BLaER1 (cell line): ENCODE measurements around the gene MAT1A.
A peak's percentile ranks its signal among the peaks of the same experiment; 100 is the strongest.
"Not testable (repeated sequence)": the region's sequence is repeated elsewhere in the genome, so short reads cannot be mapped to it uniquely, and the experiment has no call there.

Source experiments
- H3K27ac ChIP-seq: shearing (Covaris generic); formaldehyde crosslinking; 2 replicates; pipeline ENCODE4 v1.8.1; 2022
- H3K27me3 ChIP-seq: shearing (Covaris generic); formaldehyde crosslinking; 2 replicates; pipeline ENCODE4 v1.8.1; 2022
- H3K36me3 ChIP-seq: shearing (Covaris generic); formaldehyde crosslinking; 2 replicates; pipeline ENCODE4 v1.8.1; 2022
- H3K4me1 ChIP-seq: shearing (Covaris generic); formaldehyde crosslinking; 2 replicates; pipeline ENCODE4 v1.8.1; 2022
- H3K4me2 ChIP-seq: shearing (Covaris generic); formaldehyde crosslinking; 2 replicates; pipeline ENCODE4 v1.8.1; 2022
- H3K4me3 ChIP-seq: shearing (Covaris generic); formaldehyde crosslinking; 2 replicates; pipeline ENCODE4 v1.8.1; 2022
- H3K9ac ChIP-seq: shearing (Covaris generic); formaldehyde crosslinking; 2 replicates; pipeline ENCODE4 v1.8.1; 2022
- H3K9me3 ChIP-seq: shearing (Covaris generic); formaldehyde crosslinking; 2 replicates; pipeline ENCODE4 v1.8.1; 2022
- H4K20me1 ChIP-seq: shearing (Covaris generic); formaldehyde crosslinking; 2 replicates; pipeline ENCODE4 v1.8.1; 2022
- Cebpa-rat ChIP-seq: shearing (Covaris generic); IDR thresholded peaks from 2 replicates; pipeline ENCODE4 v1.8.1; 2022

Gene MAT1A

DNA sequence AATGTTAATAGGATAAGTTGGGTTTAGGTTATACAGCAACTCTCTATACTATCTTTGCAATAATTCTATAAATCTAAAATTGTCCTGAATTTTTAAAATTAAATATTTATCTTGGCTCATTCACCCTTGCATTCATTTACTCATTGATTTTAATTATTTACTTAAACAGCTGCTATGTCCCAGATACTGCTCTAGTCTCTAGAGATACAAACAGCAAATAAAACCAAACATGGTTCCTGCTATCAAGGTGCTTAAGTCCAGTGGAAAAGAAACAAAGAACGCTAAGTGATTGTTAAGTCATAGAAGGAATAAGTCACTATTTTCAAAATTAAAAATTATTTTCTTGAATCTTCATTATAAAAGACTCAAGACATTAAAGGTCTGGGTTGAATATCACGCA, 29.9 kb upstream of the MAT1A start:
- Histone ChIP-seq H3K4me2 (no peak overlapping the region), H3K9me3 (peaks cover 13% of the 10 kb centered on the region), H3K9ac (no peak overlapping the region), H3K4me3 (no peak overlapping the region), H3K4me1 (peaks cover 18% of the 10 kb centered on the region), H3K27me3 (no peaks in the 10 kb centered on the region), H4K20me1 (no peaks in the 10 kb centered on the region), H3K36me3 (no peaks in the 10 kb centered on the region), H3K27ac (no peak overlapping the region)
- TF ChIP-seq Cebpa-rat, result no peak

DNA sequence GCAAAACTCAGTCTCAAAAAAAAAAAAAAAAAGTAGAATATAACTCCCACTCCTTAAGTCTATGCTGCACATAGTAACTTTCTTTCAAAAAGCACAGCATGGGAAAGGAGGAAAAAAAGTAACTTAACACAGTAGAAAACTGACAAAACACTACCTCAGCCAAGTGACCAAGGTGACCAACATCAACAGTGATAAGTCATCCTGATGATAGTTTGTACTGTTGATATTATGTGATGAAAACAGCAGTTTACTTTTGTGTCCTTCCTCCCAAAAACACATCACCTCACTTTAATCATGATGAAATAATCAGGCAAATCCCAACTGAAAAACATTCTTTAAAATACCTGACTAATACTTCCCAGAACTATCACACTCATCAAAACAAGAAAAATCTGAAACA, 29.3 kb upstream of the MAT1A start:
- H3K4me2 ChIP-seq, result no peak overlapping the region
- H3K4me3 ChIP-seq, result no peak overlapping the region
- H3K27ac ChIP-seq, result no peak overlapping the region
- H3K36me3 ChIP-seq, result no peaks in the 10 kb centered on the region
- TF ChIP-seq Cebpa-rat, result no peak
- H3K27me3 ChIP-seq, result no peaks in the 10 kb centered on the region
- H3K9me3 ChIP-seq, result peaks cover 13% of the 10 kb centered on the region
- H4K20me1 ChIP-seq, result no peaks in the 10 kb centered on the region
- peaks cover 12% of the 10 kb centered on the region for H3K4me1 ChIP-seq
- no peak overlapping the region for H3K9ac ChIP-seq

DNA sequence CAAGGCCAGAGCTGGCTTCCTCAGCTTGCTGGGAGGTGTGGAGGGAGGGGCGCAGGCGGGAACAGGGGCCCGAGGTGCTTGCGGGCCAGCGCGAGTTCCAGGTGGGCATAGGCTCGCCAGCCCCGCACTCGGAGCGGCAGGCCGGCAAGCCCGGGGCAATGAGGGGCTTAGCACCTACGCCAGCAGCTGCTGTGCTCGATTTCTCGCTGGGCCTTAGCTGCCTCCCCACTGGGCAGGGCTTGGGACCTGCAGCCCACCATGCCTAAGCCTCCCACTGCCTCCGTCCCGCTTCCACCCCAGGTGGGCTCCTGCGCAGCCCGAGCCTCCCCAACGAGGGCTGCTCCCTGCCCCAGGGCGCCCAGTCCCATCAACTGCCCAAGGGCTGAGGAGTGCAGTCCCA, 25.9 kb upstream of the MAT1A start:
- no peak overlapping the region for H3K4me2 ChIP-seq

DNA sequence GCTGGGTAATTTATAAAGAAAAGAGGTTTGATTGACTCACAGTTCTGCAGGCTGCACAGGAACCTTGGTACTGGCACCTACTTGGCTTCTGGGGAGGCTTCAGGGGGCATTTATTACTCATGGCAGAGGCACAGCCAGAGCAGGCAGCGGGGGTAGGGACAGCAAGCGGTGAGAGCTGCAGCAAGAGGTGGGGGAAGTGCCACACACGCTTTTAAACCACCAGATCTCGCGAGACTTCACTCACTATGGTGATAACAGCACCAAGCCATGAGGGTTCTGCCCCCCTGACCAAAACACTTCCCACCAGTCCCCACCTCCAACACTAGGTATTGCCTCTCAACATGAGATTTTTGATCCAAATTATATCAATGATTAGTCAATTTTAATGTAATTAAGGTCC, 24.1 kb upstream of the MAT1A start:
- 0 out of 2 replicates have a peak overlapping the region, but pooled peaks have one; percentile 5 for H3K4me2 ChIP-seq
- peaks cover 11% of the 10 kb centered on the region for H3K4me1 ChIP-seq
- no peak overlapping the region for H3K4me3 ChIP-seq
- no peaks in the 10 kb centered on the region for H3K27me3 ChIP-seq
- no peak overlapping the region for H3K9ac ChIP-seq
- H3K36me3 ChIP-seq, result no peaks in the 10 kb centered on the region
- peaks cover 17% of the 10 kb centered on the region for H3K9me3 ChIP-seq
- H3K27ac ChIP-seq, result no peak overlapping the region
- TF ChIP-seq Cebpa-rat, result no peak
- H4K20me1 ChIP-seq, result no peaks in the 10 kb centered on the region

More for the DNA sequence above, 25.9 kb upstream of the MAT1A start:
- Histone ChIP-seq H3K9me3 (peaks cover 13% of the 10 kb centered on the region), H4K20me1 (no peaks in the 10 kb centered on the region), H3K4me3 (no peak overlapping the region), H3K36me3 (no peaks in the 10 kb centered on the region), H3K9ac (no peak overlapping the region), H3K4me1 (peaks cover 11% of the 10 kb centered on the region), H3K27me3 (no peaks in the 10 kb centered on the region), H3K27ac (no peak overlapping the region)
- TF ChIP-seq Cebpa-rat, result no peak

DNA sequence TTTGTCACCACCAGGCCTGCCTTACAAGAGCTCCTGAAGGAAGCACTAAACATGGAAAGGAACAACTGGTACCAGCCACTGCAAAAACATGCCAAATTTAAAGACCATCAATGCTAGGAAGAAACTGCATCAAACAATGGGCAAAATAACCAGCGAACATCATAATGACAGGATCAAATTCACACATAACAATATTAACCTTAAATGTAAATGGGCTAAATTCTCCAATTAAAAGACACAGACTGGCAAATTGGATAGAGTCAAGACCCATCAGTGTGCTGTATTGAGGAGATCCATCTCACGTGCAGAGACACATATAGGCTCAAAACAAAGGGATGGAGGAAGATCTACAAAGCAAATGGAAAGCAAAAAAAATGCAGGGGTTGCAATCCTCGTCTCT, 16.5 kb upstream of the MAT1A start:
- not testable (repeated sequence) for H3K36me3 ChIP-seq, H3K4me1 ChIP-seq, H4K20me1 ChIP-seq, H3K4me3 ChIP-seq, H3K27me3 ChIP-seq, H3K27ac ChIP-seq, H3K9ac ChIP-seq, H3K4me2 ChIP-seq
- peaks cover 21% of the 10 kb centered on the region for H3K9me3 ChIP-seq

DNA sequence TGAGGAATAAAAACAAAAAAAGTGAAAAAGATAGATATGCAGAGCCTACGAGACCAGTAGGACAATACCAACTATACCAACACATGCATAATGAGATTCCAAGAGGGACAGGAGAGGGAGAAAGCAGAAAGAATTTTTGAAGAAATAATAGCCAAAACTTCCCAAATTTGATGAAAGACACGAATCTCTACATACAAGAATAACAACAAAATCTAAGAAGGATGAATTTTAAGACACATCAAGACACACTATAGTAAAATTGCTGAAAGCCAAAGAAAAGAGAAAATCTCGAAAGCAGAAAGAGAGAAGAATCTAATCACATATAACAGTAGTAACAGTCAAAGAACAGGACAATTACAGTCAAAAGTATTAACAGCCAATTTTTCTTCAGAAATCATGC, 7.5 kb upstream of the MAT1A start:
- H3K4me2 ChIP-seq, result no peak overlapping the region
- no peaks in the 10 kb centered on the region for H3K4me1 ChIP-seq
- H3K4me3 ChIP-seq, result no peak overlapping the region
- peaks cover 12% of the 10 kb centered on the region for H3K9me3 ChIP-seq
- H3K27ac ChIP-seq, result no peak overlapping the region
- H3K36me3 ChIP-seq, result no peaks in the 10 kb centered on the region
- H3K27me3 ChIP-seq, result no peaks in the 10 kb centered on the region
- no peak overlapping the region for H3K9ac ChIP-seq
- H4K20me1 ChIP-seq, result no peaks in the 10 kb centered on the region
- no peak for TF ChIP-seq Cebpa-rat

DNA sequence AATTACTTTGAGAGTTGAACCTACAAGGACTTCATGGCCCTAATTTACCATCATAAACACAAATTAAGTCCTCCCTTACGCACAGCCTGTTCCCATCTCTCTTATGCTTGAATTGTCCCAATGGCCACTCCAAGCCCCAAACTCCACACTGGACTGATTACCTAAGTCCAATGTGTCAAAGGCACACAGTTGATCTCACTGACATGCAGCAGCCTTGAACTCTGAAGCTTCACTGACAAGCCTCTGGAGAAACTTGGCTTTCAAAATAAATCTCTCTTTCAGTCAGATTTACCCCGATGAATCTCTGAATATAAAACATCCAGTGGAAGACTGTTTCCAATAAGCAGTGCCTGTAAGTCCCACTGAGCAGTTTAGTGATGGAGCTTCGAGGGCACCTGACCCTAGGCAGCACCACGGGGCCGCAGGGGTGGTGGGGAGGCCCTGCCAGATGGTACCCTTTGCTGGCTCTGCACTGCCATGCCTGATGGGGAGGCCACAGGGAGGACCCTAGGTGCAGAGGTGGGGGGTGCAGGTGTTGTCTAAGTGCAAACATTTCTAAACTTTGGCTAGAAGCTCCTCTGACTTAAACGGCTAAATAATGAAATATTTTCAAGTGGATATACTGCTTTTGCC, 3.3 kb upstream of the MAT1A start:
- Histone ChIP-seq H3K27ac (no peak overlapping the region), H3K27me3 (no peaks in the 10 kb centered on the region), H3K9ac (no peak overlapping the region), H3K36me3 (no peaks in the 10 kb centered on the region), H3K4me3 (no peak overlapping the region), H4K20me1 (no peaks in the 10 kb centered on the region), H3K4me1 (peaks cover 10% of the 10 kb centered on the region), H3K4me2 (no peak overlapping the region), H3K9me3 (peaks cover 4% of the 10 kb centered on the region)
- no peak for TF ChIP-seq Cebpa-rat

DNA sequence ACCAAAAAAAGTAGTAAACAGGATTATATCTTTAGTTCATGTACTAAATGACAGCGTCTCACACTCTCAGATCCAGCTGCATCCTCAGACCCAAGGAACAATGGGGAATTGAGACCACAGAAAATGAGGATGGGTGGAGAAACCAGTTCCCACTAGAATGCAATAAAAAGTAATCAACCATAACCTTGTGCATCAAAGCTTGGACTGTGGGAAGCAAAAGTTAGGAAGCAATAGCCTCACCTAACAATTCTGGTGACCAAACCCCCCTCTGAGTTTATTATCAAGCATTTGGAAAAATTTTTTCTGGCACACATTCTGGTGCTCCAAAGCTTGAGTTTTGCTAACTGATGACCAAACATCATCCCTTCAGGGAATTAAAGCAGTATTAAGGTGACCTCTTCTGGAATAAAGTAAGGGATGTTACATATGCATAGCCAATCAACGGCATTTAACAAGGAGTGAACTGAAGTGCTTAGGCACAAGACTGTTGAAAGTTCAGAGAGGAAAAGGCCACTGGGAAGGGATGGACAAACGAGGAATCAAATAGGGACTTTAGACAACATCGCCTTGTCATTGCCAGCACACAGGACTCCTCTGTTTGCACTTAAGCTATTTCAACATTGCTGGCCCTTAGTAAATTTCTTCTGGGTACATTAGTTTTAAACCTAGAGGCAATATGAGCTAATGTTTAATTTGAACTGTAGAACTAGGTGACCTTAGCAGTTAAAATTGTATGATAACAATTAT, 1.2 kb upstream of the MAT1A start:
- Histone ChIP-seq H3K4me2 (no peak overlapping the region), H3K27ac (no peak overlapping the region), H4K20me1 (no peaks in the 10 kb centered on the region), H3K9me3 (no peaks in the 10 kb centered on the region), H3K36me3 (no peaks in the 10 kb centered on the region), H3K9ac (no peak overlapping the region), H3K27me3 (no peaks in the 10 kb centered on the region), H3K4me1 (peaks cover 12% of the 10 kb centered on the region), H3K4me3 (no peak overlapping the region)
- no peak for TF ChIP-seq Cebpa-rat

DNA sequence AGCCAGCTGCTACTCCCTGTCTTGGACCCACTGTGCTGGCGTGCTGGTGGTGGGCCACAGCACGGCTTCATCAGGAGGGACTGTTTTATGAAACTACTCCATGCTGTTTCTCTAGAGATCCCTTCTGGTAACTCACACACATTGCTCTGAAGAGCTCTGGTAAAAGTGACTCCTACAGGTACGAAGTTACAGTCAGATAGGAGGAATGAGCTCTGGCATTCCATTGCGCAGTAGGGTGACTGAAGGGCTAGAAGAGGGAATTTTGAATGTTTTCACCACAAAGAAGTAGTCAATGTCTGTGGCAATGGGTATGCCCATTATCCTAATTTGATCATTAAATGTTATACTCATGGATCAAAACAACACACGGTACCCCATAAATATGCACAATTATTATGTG, 609 bp downstream of the MAT1A start:
- Histone ChIP-seq H3K27ac (no peak overlapping the region), H3K36me3 (no peaks in the 10 kb centered on the region), H3K4me1 (peaks cover 18% of the 10 kb centered on the region), H3K4me3 (no peak overlapping the region), H3K9me3 (no peaks in the 10 kb centered on the region), H4K20me1 (no peaks in the 10 kb centered on the region), H3K4me2 (no peak overlapping the region; the same call in 1 of the 2 replicates), H3K27me3 (no peaks in the 10 kb centered on the region), H3K9ac (no peak overlapping the region)
- TF ChIP-seq Cebpa-rat, result no peak

DNA sequence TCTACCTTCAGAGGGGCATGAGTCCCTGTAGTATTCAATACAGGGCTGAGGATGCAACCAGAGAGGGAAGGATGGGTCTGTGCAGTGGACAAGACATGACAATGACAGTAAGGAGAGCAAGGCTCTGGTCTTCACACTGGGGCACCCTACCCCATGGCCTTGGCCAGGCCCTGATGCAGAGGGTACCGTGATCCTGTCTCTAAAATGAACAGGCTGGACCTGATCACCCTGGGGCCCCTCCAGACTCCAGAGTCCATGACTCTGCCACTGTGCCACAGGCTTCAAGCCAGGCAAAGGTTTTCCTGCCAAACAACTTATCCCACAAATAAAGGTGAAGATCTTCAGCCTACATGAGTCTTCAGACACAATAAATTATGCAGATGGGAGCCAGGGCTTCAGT, 4.9 kb downstream of the MAT1A start:
- H3K27me3 ChIP-seq, result no peaks in the 10 kb centered on the region
- no peak overlapping the region for H3K4me3 ChIP-seq
- H3K27ac ChIP-seq, result no peak overlapping the region
- TF ChIP-seq Cebpa-rat, result no peak
- no peaks in the 10 kb centered on the region for H4K20me1 ChIP-seq
- H3K9ac ChIP-seq, result no peak overlapping the region
- H3K9me3 ChIP-seq, result no peaks in the 10 kb centered on the region
- no peak overlapping the region for H3K4me2 ChIP-seq
- peaks cover 42% of the 10 kb centered on the region for H3K4me1 ChIP-seq
- no peaks in the 10 kb centered on the region for H3K36me3 ChIP-seq
